Thyroid gland (tissue), 4 donors: ENCODE measurements around the gene SNX3. TPM values are rescaled to one million over a fixed set of nuclear protein-coding genes. Genes with fewer than 3 reads are reported as not detected.
"Not testable (repeated sequence)": the region's sequence is repeated elsewhere in the genome, so short reads cannot be mapped to it uniquely, and the experiment has no call there.

Source experiments
- DNase-seq, 2 donors: peaks; one replicate each; pipeline ENCODE4 v3.0.0-alpha.2; 2019
- H3K27ac ChIP-seq, 3 donors: fragments of 200-600 bp; sonication (generic); 1 replicate in 2 of 3; 2 replicates in 1 of 3; pipeline ENCODE4 v1.5.1; 2016 to 2019; ENCODE audit warnings: mild to moderate bottlenecking in 1 of 3, moderate library complexity in 1 of 3
- H3K27me3 ChIP-seq: fragments of 200-600 bp; sonication (generic); one replicate; pipeline ENCODE4 v1.5.1; 2019
- H3K36me3 ChIP-seq, 2 donors: fragments of 200-600 bp; sonication (generic); one replicate each; pipeline ENCODE4 v1.5.1; 2016 to 2019
- H3K4me1 ChIP-seq, 2 donors: fragments of 200-600 bp; sonication (generic); one replicate each; pipeline ENCODE4 v1.5.1; 2017 to 2019
- H3K4me3 ChIP-seq, 3 donors: fragments of 200-600 bp; sonication (generic); replicated peaks in 1 of 3; 1 replicate in 2 of 3; 2 replicates in 1 of 3; pipeline ENCODE4 v1.5.1; 2016; ENCODE audit warnings: mild to moderate bottlenecking in 1 of 3
- H3K9me3 ChIP-seq: fragments of 200-600 bp; sonication (generic); one replicate; pipeline ENCODE4 v1.5.1; 2017
- POLR2A ChIP-seq, 2 donors: fragments of 450-650 bp; IDR thresholded peaks; one replicate each; pipeline ENCODE4 v1.6.1; 2017; ENCODE audit warnings: antibody characterized with exemption in 2 of 2, mild to moderate bottlenecking in 2 of 2, moderate library complexity in 1 of 2
- WGBS, 2 donors: methylation state at CpG; one replicate each; pipeline ENCODE4 v1.1.5; 2017; 5-methylcytosine and 5-hydroxymethylcytosine counted together
- intact Hi-C: fragments of 100-400 bp; cut with DNase I; formaldehyde crosslinking; loops from one replicate; pipeline ENCODE4 v1.15.1; 2023
- total RNA-seq, 4 donors: library from RNA; depleted of rRNA; stranded (reverse); fragments of >200 nt; gene quantifications; one replicate each; pipeline ENCODE4 v1.2.3, GENCODE V29; 2016
- TF ChIP-seq, protein P1 (sequence below), 6 experiments: fragments of 200-600 bp in 3 of 6; fragments of 450-650 bp in 3 of 6; sonication (generic) in 3 of 6; IDR thresholded peaks; one replicate each; pipeline ENCODE4 v1.5.1; 2016 to 2019; ENCODE audit warnings: antibody characterized with exemption in 6 of 6, mild to moderate bottlenecking in 2 of 6, inconsistent platforms in 1 of 6, moderate library complexity in 1 of 6

Gene SNX3
- total RNA-seq, 4 donors from 2014 or later: 97.5 to 208 (median 132) TPM

DNA sequence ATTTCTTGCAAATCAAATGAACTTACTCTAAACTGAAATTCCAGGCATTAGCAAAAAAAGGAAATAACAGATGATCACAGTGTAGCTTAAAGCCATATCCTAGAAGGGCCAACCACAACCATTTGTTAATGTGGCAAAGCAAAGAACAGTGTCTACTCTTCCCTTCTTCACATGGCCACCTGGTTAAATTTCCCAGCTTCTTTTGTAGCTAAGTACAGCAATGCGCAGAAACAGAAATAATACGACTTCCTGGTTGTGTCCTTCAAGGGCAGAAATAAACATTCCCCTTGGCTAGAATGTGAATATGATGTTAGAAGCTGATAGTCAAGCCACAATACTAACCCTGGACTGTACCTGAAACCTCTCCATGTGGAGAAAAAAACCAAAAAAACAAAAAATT is 9.6 kb downstream of the SNX3 start:
- no peak for DNase-seq
- Histone ChIP-seq H3K9me3 (no peaks in the 10 kb centered on the region), H3K27ac (no peak overlapping the region), H3K36me3 (no peaks in the 10 kb centered on the region), H3K4me3 (no peak overlapping the region), H3K4me1 (peaks cover 0 to 12% of the 10 kb centered on the region in 2 donors), H3K27me3 (no peaks in the 10 kb centered on the region)
- intact Hi-C loops: no loop called here
- TF ChIP-seq, protein P1, sequence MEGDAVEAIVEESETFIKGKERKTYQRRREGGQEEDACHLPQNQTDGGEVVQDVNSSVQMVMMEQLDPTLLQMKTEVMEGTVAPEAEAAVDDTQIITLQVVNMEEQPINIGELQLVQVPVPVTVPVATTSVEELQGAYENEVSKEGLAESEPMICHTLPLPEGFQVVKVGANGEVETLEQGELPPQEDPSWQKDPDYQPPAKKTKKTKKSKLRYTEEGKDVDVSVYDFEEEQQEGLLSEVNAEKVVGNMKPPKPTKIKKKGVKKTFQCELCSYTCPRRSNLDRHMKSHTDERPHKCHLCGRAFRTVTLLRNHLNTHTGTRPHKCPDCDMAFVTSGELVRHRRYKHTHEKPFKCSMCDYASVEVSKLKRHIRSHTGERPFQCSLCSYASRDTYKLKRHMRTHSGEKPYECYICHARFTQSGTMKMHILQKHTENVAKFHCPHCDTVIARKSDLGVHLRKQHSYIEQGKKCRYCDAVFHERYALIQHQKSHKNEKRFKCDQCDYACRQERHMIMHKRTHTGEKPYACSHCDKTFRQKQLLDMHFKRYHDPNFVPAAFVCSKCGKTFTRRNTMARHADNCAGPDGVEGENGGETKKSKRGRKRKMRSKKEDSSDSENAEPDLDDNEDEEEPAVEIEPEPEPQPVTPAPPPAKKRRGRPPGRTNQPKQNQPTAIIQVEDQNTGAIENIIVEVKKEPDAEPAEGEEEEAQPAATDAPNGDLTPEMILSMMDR (IDR thresholded peaks at IDR 0.05): no peak
- TF ChIP-seq POLR2A (IDR thresholded peaks at IDR 0.05): no peak
- 81 to 92% methylated on average over 2 of the region's 2 CpGs for WGBS, 2 donors

- intact Hi-C loops: no loop called here
- Histone ChIP-seq H3K9me3 (no peaks in the 10 kb centered on the region), H3K4me1 (peaks cover 0 to 12% of the 10 kb centered on the region in 2 donors), H3K36me3 (no peaks in the 10 kb centered on the region), H3K27me3 (no peaks in the 10 kb centered on the region), H3K27ac (no peak overlapping the region), H3K4me3 (no peak overlapping the region)
- no peak for DNase-seq
- 76 to 82% methylated on average over 2 of the region's 2 CpGs for WGBS, 2 donors
- TF ChIP-seq, protein P1 (IDR thresholded peaks at IDR 0.05): no peak
- TF ChIP-seq POLR2A (IDR thresholded peaks at IDR 0.05): no peak
Measured at GRCh38 chr6:108250240-108250866, 10.5 kb downstream of the SNX3 start.

DNA sequence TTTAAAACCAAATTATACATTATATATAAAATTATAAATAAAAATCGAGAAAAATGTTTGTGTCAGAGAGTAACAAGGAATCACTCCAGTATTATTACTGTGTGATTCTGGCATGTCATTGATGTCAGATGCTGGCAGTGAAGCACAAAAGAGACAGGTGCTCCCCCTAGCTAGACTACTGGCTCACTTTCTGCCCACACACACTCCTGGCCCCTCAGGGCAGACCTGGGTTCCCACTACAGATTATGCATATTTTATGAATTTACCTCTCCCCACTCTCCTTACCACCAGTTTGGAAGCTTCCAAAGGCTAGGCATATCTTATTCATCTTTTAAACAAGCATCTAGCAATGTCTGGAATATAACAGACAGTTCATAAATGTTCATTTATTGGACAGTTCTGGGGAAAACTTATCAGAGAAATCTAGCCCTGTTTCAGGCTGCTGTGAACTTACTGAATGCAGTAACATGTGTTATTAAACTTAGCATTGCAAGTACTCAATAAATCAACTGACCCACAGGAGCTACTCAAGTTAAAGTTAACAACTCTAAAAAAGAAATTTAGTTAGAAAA is 12.8 kb downstream of the SNX3 start:
- Histone ChIP-seq H3K4me3 (no peak overlapping the region), H3K9me3 (no peaks in the 10 kb centered on the region), H3K36me3 (no peaks in the 10 kb centered on the region), H3K27ac (no peak overlapping the region), H3K27me3 (no peaks in the 10 kb centered on the region), H3K4me1 (peaks cover 5 to 15% of the 10 kb centered on the region in 2 donors)
- intact Hi-C loops: no loop called here
- WGBS, 2 donors: 95 to 98% methylated on average over 1 of the region's 1 CpG
- TF ChIP-seq, protein P1 (IDR thresholded peaks at IDR 0.05): no peak
- no peak for TF ChIP-seq POLR2A (IDR thresholded peaks at IDR 0.05)
- DNase-seq: no peak

DNA sequence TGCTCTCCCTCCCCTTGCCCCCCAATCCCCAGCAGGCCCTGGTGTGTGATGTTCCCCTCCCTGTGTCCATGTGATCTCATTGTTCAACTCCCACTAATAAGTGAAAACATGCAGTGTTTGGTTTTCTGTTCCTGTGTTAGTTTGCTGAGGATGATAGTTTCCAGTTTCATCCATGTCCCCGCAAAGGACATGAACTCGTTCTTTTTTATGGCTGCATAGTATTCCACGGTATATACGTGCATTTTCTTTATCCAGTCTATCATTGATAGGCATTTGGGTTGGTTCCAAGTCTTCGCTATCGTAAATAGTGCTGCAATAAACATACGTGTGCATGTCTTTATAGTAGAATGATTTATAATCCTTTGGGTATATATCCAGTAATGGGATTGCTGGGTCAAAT is 15.7 kb downstream of the SNX3 start:
- 97 to 98% methylated on average over 7 of the region's 7 CpGs for WGBS, 2 donors
- H3K4me3 ChIP-seq, H3K27ac ChIP-seq, intact Hi-C loops, DNase-seq, H3K27me3 ChIP-seq, H3K36me3 ChIP-seq, H3K9me3 ChIP-seq: not testable (repeated sequence)
- peaks cover 12% of the 10 kb centered on the region in 2 donors for H3K4me1 ChIP-seq

GRCh38 chr6:108243836-108244235 is 17.0 kb downstream of the SNX3 start:
- 70 to 78% methylated on average over 2 of the region's 2 CpGs for WGBS, 2 donors
- H3K4me3 ChIP-seq: no peak overlapping the region
- TF ChIP-seq, protein P1 (IDR thresholded peaks at IDR 0.05): no peak
- no peak for TF ChIP-seq POLR2A (IDR thresholded peaks at IDR 0.05)
- H3K4me1 ChIP-seq: peaks cover 12 to 15% of the 10 kb centered on the region in 2 donors
- no peaks in the 10 kb centered on the region for H3K9me3 ChIP-seq
- H3K36me3 ChIP-seq: no peaks in the 10 kb centered on the region
- DNase-seq: no peak
- H3K27me3 ChIP-seq: no peaks in the 10 kb centered on the region
- H3K27ac ChIP-seq: no peak overlapping the region
- intact Hi-C loops: no loop called here
